Placental pericyte (primary cell): ENCODE results near the gene HMCN1. TPM values are rescaled to one million over a fixed set of nuclear protein-coding genes. Genes with fewer than 3 reads are reported as not detected.

Experiments
- total RNA-seq: library from RNA; depleted of rRNA; stranded (reverse); fragments of >200 nt; gene quantifications from 2 replicates; pipeline ENCODE4 v1.2.3, GENCODE V29; 2012

HMCN1 gene
- 4.2 and 5.5 TPM in 2 replicates for total RNA-seq

DNA sequence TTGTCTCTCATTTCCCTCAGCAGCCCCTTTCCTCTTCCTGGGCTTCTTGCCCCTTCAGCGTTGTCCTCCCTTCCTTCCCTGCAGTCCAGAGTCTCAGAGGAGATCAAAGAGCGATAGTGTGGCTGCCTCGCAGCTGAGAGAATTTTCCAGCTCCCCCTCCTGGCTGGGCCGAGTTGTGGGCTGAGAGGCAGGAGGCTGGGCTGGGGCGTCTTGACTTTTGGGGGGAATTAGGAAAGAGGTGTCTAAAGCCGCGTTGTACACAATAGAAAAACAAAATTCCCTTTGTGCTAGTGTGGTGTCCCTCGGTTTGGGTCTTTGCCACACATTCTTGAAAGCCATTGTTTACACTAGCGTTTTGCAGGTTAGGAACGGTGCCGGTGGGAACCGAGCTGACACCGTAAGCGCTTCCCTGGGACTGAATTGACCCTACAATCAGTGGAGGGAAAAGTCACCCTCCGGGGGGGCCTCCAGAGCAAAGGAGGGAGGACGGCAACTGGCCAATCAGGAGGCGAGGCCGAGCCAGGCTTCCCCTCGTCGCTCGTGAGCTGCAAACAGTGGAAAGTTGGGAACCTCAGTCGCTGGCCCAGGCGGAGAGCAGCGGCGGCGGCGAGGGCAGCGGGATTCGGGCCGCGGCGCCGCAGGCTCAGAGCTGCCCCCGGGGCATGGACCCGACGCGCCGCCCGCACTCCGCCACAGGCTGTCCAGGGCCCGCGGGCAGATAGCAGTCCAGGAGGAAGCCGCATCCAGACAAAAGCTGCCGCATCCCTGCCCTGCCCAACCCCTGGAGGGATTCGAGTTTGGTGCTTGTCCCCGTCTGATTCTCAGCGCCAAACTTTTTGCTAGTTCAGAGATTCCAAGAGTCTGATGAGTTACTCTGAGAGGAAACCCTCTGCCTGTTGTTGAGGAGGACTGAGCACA lies at the start of gene HMCN1:
Gene HMCN1, plus strand, starts transcription at position 574 of the 918 bp plus-strand sequence. CDS start 389 bp downstream, outside the sequence.

